OCI-LY1 (cell line): Measurements from ENCODE around the gene COL1A2.

Source experiments
- H2AFZ ChIP-seq: fragments of 200-600 bp; sonication (generic), shearing (Covaris generic); 2 replicates; pipeline ENCODE4 v1.6.0; 2014; ENCODE audit warnings: antibody characterized with exemption, mild to moderate bottlenecking, low read length
- H3F3A ChIP-seq: fragments of 200-600 bp; sonication (generic), shearing (Covaris generic); 2 replicates; pipeline ENCODE4 v1.6.0; 2014; ENCODE audit warnings: mild to moderate bottlenecking, antibody characterized with exemption, low read length, moderate library complexity; ENCODE audit not compliant: insufficient read depth
- H3K27ac ChIP-seq: fragments of 200-600 bp; sonication (generic); 2 replicates; pipeline ENCODE4 v1.5.1; 2014; ENCODE audit warnings: low read length, mixed run types, mild to moderate bottlenecking, low read depth; ENCODE audit not compliant: poor library complexity, severe bottlenecking
- H3K27me3 ChIP-seq: fragments of 200-600 bp; sonication (generic); 2 replicates; pipeline ENCODE4 v1.6.0; 2014; ENCODE audit warnings: antibody characterized with exemption, mild to moderate bottlenecking, low read length, moderate library complexity; ENCODE audit not compliant: insufficient read depth
- H3K36me3 ChIP-seq: fragments of 200-600 bp; sonication (generic); 2 replicates; pipeline ENCODE4 v1.6.1; 2014; ENCODE audit warnings: mild to moderate bottlenecking, antibody characterized with exemption, low read length, moderate library complexity, mixed read lengths; ENCODE audit not compliant: insufficient read depth
- H3K4me1 ChIP-seq: fragments of 200-600 bp; sonication (generic); 2 replicates; pipeline ENCODE4 v1.5.1; 2014; ENCODE audit warnings: mild to moderate bottlenecking, low read length, moderate library complexity; ENCODE audit not compliant: insufficient read depth, severe bottlenecking
- H3K4me2 ChIP-seq: fragments of 200-600 bp; sonication (generic), shearing (Covaris generic); 2 replicates; pipeline ENCODE4 v1.6.1; 2014; ENCODE audit warnings: low read length
- H3K4me3 ChIP-seq: fragments of 200-600 bp; sonication (generic); 2 replicates; pipeline ENCODE4 v1.5.1; 2014; ENCODE audit warnings: low read length, low read depth, mild to moderate bottlenecking, mixed read lengths; ENCODE audit not compliant: poor library complexity, severe bottlenecking
- H3K79me2 ChIP-seq: fragments of 200-600 bp; shearing (Covaris generic); 2 replicates; pipeline ENCODE4 v1.6.1; 2016; ENCODE audit warnings: mixed run types, low read length, mixed read lengths; ENCODE audit not compliant: insufficient read depth
- H3K9ac ChIP-seq: fragments of 200-600 bp; sonication (generic), shearing (Covaris generic); 2 replicates; pipeline ENCODE4 v1.6.1; 2014; ENCODE audit warnings: mild to moderate bottlenecking, low read length, mixed read lengths
- H3K9me2 ChIP-seq: fragments of 200-600 bp; sonication (generic), shearing (Covaris generic); 2 replicates; pipeline ENCODE4 v1.6.1; 2014; ENCODE audit warnings: low read depth, mild to moderate bottlenecking, low read length, mixed read lengths
- H3K9me3 ChIP-seq: fragments of 200-600 bp; shearing (Covaris generic); 2 replicates; pipeline ENCODE4 v1.6.1; 2014; ENCODE audit warnings: low read length, mixed read lengths
- H4K20me1 ChIP-seq: fragments of 200-600 bp; sonication (generic), shearing (Covaris generic); 2 replicates; pipeline ENCODE4 v1.6.0; 2016; ENCODE audit warnings: mild to moderate bottlenecking, low read length; ENCODE audit not compliant: insufficient read depth
- EZH2 ChIP-seq: fragments of 200-600 bp; sonication (generic), shearing (Covaris generic); IDR thresholded peaks from 2 replicates; pipeline ENCODE4 v1.8.0; 2017; ENCODE audit warnings: borderline replicate concordance, mixed run types, mild to moderate bottlenecking, antibody characterized with exemption, low read length, moderate library complexity, mixed read lengths
- TF ChIP-seq, protein P1 (sequence below): fragments of 200-600 bp; sonication (generic), shearing (Covaris generic); IDR thresholded peaks from 2 replicates; pipeline ENCODE4 v1.5.1; 2017; ENCODE audit warnings: mild to moderate bottlenecking, antibody characterized with exemption, low read length, moderate library complexity, mixed read lengths

COL1A2 gene

DNA sequence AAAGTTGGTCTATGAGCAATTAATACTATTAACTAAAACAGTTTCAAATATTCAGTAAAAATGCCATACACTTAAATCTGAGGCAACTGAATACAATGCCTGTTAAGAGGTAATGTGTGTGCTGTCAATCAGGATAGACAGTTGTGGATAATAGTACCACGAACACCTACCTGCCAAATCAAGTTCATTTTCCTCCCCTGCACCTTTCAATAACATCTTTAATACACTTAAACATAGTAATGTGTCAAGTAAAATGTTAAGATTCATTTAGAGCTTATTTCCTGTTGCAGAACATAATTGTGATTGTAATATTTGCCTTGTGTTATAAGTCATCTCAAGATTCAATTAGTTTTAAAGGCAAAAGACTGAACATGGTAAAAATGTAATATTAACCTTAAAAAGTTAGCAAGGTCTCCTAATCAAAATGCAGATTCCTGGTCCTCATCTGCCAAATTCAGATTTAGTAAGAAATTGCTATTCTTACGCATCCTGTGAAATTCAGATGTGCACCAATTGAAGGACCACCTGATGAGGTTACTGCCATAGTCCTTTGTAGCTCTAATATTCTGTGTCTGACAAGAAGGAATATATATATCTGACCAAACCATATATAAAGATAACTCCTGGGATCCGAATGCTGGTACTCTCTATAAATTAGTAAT lies 37.1 kb downstream of the COL1A2 start:
- H3K79me2 ChIP-seq: no peaks in the 10 kb centered on the region
- no peaks in the 10 kb centered on the region for H3K9me2 ChIP-seq
- no peaks in the 10 kb centered on the region for H3K36me3 ChIP-seq
- no peaks in the 10 kb centered on the region for H3K27me3 ChIP-seq
- H3K9me3 ChIP-seq: no peaks in the 10 kb centered on the region
- no peak overlapping the region for H3K27ac ChIP-seq
- H4K20me1 ChIP-seq: no peaks in the 10 kb centered on the region
- no peak overlapping the region for H2AFZ ChIP-seq
- TF ChIP-seq, protein P1, sequence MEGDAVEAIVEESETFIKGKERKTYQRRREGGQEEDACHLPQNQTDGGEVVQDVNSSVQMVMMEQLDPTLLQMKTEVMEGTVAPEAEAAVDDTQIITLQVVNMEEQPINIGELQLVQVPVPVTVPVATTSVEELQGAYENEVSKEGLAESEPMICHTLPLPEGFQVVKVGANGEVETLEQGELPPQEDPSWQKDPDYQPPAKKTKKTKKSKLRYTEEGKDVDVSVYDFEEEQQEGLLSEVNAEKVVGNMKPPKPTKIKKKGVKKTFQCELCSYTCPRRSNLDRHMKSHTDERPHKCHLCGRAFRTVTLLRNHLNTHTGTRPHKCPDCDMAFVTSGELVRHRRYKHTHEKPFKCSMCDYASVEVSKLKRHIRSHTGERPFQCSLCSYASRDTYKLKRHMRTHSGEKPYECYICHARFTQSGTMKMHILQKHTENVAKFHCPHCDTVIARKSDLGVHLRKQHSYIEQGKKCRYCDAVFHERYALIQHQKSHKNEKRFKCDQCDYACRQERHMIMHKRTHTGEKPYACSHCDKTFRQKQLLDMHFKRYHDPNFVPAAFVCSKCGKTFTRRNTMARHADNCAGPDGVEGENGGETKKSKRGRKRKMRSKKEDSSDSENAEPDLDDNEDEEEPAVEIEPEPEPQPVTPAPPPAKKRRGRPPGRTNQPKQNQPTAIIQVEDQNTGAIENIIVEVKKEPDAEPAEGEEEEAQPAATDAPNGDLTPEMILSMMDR: no peak
- TF ChIP-seq EZH2: no peak
- no peaks in the 10 kb centered on the region for H3F3A ChIP-seq
- no peak overlapping the region for H3K4me2 ChIP-seq
- H3K9ac ChIP-seq: no peak overlapping the region
- H3K4me3 ChIP-seq: no peak overlapping the region
- H3K4me1 ChIP-seq: no peaks in the 10 kb centered on the region

DNA sequence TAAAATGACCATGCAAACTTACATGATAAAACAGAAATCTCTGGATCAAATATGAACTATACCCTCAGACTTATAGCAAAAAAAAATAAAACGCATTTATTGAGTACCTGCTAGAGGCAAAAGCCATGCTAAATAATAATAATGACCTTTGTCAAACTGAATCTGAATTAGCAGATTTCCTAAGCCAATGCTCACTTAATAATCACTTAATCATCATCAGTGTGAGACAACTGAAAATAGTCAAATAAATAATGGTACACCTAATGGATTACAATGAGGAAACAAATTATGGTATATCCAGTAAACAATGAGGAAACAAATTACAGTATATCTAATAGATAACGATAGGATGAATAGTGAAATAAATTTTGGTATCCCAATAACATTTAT lies 37.6 kb downstream of the COL1A2 start:
- no peaks in the 10 kb centered on the region for H3K27me3 ChIP-seq
- no peaks in the 10 kb centered on the region for H3K9me3 ChIP-seq
- H4K20me1 ChIP-seq: no peaks in the 10 kb centered on the region
- H3K79me2 ChIP-seq: no peaks in the 10 kb centered on the region
- H3K4me3 ChIP-seq: no peak overlapping the region
- no peaks in the 10 kb centered on the region for H3K9me2 ChIP-seq
- no peak overlapping the region for H3K4me2 ChIP-seq
- no peaks in the 10 kb centered on the region for H3K4me1 ChIP-seq
- H3K36me3 ChIP-seq: no peaks in the 10 kb centered on the region
- H2AFZ ChIP-seq: no peak overlapping the region
- no peak for TF ChIP-seq EZH2
- TF ChIP-seq, protein P1: no peak
- H3K27ac ChIP-seq: no peak overlapping the region
- H3F3A ChIP-seq: no peaks in the 10 kb centered on the region
- no peak overlapping the region for H3K9ac ChIP-seq

DNA sequence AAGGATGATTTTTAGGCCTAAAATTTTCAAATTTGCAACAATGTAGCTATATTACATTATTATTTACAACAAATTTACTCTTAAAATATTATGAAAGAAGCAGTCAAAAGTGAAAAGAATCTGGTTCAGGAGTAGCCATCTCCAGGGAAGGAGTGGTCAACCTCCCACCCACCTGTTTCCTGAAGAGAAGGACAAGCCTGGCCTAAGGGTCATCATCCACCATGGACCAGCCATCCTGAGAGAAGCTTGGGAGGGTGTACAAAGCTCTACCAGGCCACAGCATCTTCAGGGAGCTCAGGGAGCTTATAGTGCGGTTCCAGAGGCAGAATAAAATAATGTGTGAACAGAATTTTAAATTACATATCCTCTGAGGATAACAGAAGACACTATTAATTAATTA lies 38.1 kb downstream of the COL1A2 start:
- Histone ChIP-seq H3K27me3 (no peaks in the 10 kb centered on the region), H2AFZ (no peak overlapping the region)

More for the DNA sequence above, 38.1 kb downstream of the COL1A2 start:
- no peaks in the 10 kb centered on the region for H4K20me1 ChIP-seq
- no peaks in the 10 kb centered on the region for H3K79me2 ChIP-seq
- H3K4me1 ChIP-seq: no peaks in the 10 kb centered on the region
- no peaks in the 10 kb centered on the region for H3K36me3 ChIP-seq
- H3K27ac ChIP-seq: no peak overlapping the region
- H3K9me3 ChIP-seq: no peaks in the 10 kb centered on the region
- TF ChIP-seq, protein P1: no peak
- no peak for TF ChIP-seq EZH2
- no peaks in the 10 kb centered on the region for H3K9me2 ChIP-seq
- H3F3A ChIP-seq: no peaks in the 10 kb centered on the region
- no peak overlapping the region for H3K9ac ChIP-seq
- no peak overlapping the region for H3K4me2 ChIP-seq
- H3K4me3 ChIP-seq: no peak overlapping the region
